HepG2 (cell line): Measurements from ENCODE around the gene MFNG. TPM values are rescaled to one million over a fixed set of nuclear protein-coding genes. Genes with fewer than 3 reads are reported as not detected.
A peak's percentile ranks its signal among the peaks of the same experiment; 100 is the strongest.

Experiments
- AGO2 ChIP-seq: fragments of 200-400 bp; formaldehyde crosslinking; optimal IDR thresholded peaks from 2 replicates; pipeline ENCODE3; 2017; ENCODE audit warnings: mild to moderate bottlenecking, low read depth, low read length, moderate library complexity
- ATF1 ChIP-seq: IDR thresholded peaks from 2 replicates; pipeline ENCODE4 v1.6.1; 2016; ENCODE audit warnings: mild to moderate bottlenecking, control low read depth
- ATF7 ChIP-seq, 2 experiments: fragments of 450-650 bp in 1 of 2; sonication (generic) in 1 of 2; formaldehyde crosslinking in 1 of 2; IDR thresholded peaks; 2 replicates each; pipeline versions ENCODE4 v1.4.0 to v1.6.1; 2016 to 2020; ENCODE audit warnings: antibody characterized with exemption in 1 of 2, mild to moderate bottlenecking in 1 of 2, missing genetic modification reagents in 1 of 2
- EZH2 ChIP-seq: conservative IDR thresholded peaks from 2 replicates; pipeline ENCODE4 v1.6.1; 2012; ENCODE audit warnings: mild to moderate bottlenecking, low read depth, low read length, moderate library complexity
- HDAC1 ChIP-seq: sonication (generic); formaldehyde crosslinking; IDR thresholded peaks from 2 replicates; pipeline ENCODE4 v1.5.1; 2020; ENCODE audit warnings: mild to moderate bottlenecking, missing genetic modification reagents
- KDM2A ChIP-seq: sonication (generic); formaldehyde crosslinking; IDR thresholded peaks from 2 replicates; pipeline ENCODE4 v1.4.0; 2020; ENCODE audit warnings: low read depth, missing genetic modification reagents, borderline replicate concordance
- MYC ChIP-seq: sonication (generic); formaldehyde crosslinking; IDR thresholded peaks from 2 replicates; pipeline ENCODE4 v1.9.0; 2021; ENCODE audit warnings: missing genetic modification reagents, borderline replicate concordance
- NCOR1 ChIP-seq: fragments of 200-600 bp; sonication (generic); IDR thresholded peaks from 2 replicates; pipeline ENCODE4 v1.7.0; 2017; ENCODE audit warnings: antibody characterized with exemption, low read length, borderline replicate concordance
- POGK ChIP-seq: sonication (generic); formaldehyde crosslinking; conservative IDR thresholded peaks from 2 replicates; pipeline ENCODE4 v1.8.0; 2022; ENCODE audit warnings: mild to moderate bottlenecking, moderate library complexity, missing genetic modification reagents
- PRPF4 ChIP-seq: fragments of 200-400 bp; formaldehyde crosslinking; IDR thresholded peaks from 2 replicates; pipeline ENCODE4 v1.6.1; 2016; ENCODE audit warnings: low read length, low read depth; ENCODE audit not compliant: poor library complexity, severe bottlenecking
- TBX3 ChIP-seq: fragments of 450-650 bp; IDR thresholded peaks from 2 replicates; pipeline ENCODE4 v1.6.1; 2017; ENCODE audit warnings: antibody characterized with exemption, mild to moderate bottlenecking, inconsistent platforms, borderline replicate concordance
- TFE3 ChIP-seq: IDR thresholded peaks from 2 replicates; pipeline ENCODE4 v1.6.1; 2016
- ZBTB44 ChIP-seq: sonication (generic); formaldehyde crosslinking; IDR thresholded peaks from 2 replicates; pipeline ENCODE4 v1.4.0; 2020; ENCODE audit warnings: missing genetic modification reagents
- ZNF264 ChIP-seq: sonication (generic); formaldehyde crosslinking; IDR thresholded peaks from 2 replicates; pipeline ENCODE4 v1.4.0; 2020; ENCODE audit warnings: missing genetic modification reagents
- ZNF530 ChIP-seq: sonication (generic); formaldehyde crosslinking; IDR thresholded peaks from 2 replicates; pipeline ENCODE4 v1.5.0; 2020; ENCODE audit warnings: low read depth, mild to moderate bottlenecking, missing genetic modification reagents
- ZNF589 ChIP-seq: sonication (generic); formaldehyde crosslinking; conservative IDR thresholded peaks from 2 replicates; pipeline ENCODE4 v1.8.0; 2022; ENCODE audit warnings: mild to moderate bottlenecking, moderate library complexity, missing genetic modification reagents
- ZNF709 ChIP-seq: sonication (generic); formaldehyde crosslinking; IDR thresholded peaks from 2 replicates; pipeline ENCODE4 v1.5.0; 2020; ENCODE audit warnings: mild to moderate bottlenecking, missing genetic modification reagents
- ZNF800 ChIP-seq: sonication (generic); formaldehyde crosslinking; IDR thresholded peaks from 2 replicates; pipeline ENCODE4 v1.4.0; 2020; ENCODE audit warnings: missing genetic modification reagents
- polyA plus RNA-seq, 8 experiments: library from polyadenylated mRNA; depleted of rRNA in 3 of 8; stranded (reverse) in 7 of 8; unstranded in 1 of 8; fragments of >200 nt; fragmentation: Illumina TruSeq in 4 of 8; extraction: Trizol in 4 of 8; gene quantifications; 2 replicates each; pipeline versions ENCODE4 v1.2.1 to v1.2.3, GENCODE V29; 2011 to 2016; ENCODE audit warnings: low read depth in 4 of 8, missing spikeins in 1 of 8, mixed read lengths in 1 of 8; ENCODE audit not compliant: insufficient read depth in 1 of 8
- total RNA-seq, 5 experiments: library from RNA; depleted of rRNA; stranded (reverse); fragments of >200 nt; fragmentation: Illumina TruSeq; extraction: Trizol; gene quantifications; 2 replicates each; pipeline ENCODE4 v1.2.3, GENCODE V29; 2016; ENCODE audit warnings: low read depth in 1 of 5

MFNG gene
- total and polyA plus RNA-seq, 2 of the 13 experiments (the other 11 are each of a cell fraction or from before 2014, with no cell fraction given), result 1.0 to 11.7 TPM

- TF ChIP-seq ATF7 (IDR thresholded peaks at IDR 0.05) (no peak), ATF7 (CRISPR knock-in tag; IDR thresholded peaks at IDR 0.05) (peak; percentile 62; the same call in 1 of the 2 replicates), TFE3 (CRISPR knock-in tag) (peak; percentile 31; the same call in 1 of the 2 replicates), ZNF264 (CRISPR knock-in tag) (no peak), TBX3 (no peak), NCOR1 (no peak), ZNF530 (CRISPR knock-in tag) (no peak), AGO2 (peak; percentile 93), KDM2A (peak; percentile 69; the same call in 1 of the 2 replicates), ZNF800 (no peak; the same call in 1 of the 2 replicates), PRPF4 (peak; percentile 80), ZBTB44 (CRISPR knock-in tag) (no peak), HDAC1 (CRISPR knock-in tag) (peak; percentile 66), MYC (CRISPR knock-in tag) (no peak), ZNF589 (CRISPR knock-in tag) (no peak), EZH2 (no peak), ATF1 (no peak), POGK (CRISPR knock-in tag) (no peak; the same call in 1 of the 2 replicates), ZNF709 (0 out of 2 replicates have a peak, but pooled peaks have one; percentile 31)
Measured at GRCh38 chr22:37488337-37489135, 2.4 kb upstream of the MFNG start (continued).
